GM23338 (cell line): Measurements from ENCODE around the gene PPP2R2B. TPM values are rescaled to one million over a fixed set of nuclear protein-coding genes. Genes with fewer than 3 reads are reported as not detected.

ENCODE experiments used
- ATAC-seq: fragments of 200-7000 bp; cut with Tn5 transposase; 3 replicates; pipeline ENCODE4 v1.9.1; 2020
- DNase-seq: peaks from one replicate; pipeline ENCODE4 v3.0.0-alpha.2; 2015; ENCODE audit warnings: low spot score
- H2AFZ ChIP-seq: fragments of 200-600 bp; sonication (generic); 2 replicates; pipeline ENCODE4 v1.8.0; 2016; ENCODE audit warnings: antibody characterized with exemption, mild to moderate bottlenecking, moderate library complexity
- H3F3A ChIP-seq: fragments of 200-600 bp; sonication (generic); replicated peaks from 2 replicates; pipeline ENCODE4 v1.8.0; 2017; ENCODE audit warnings: antibody characterized with exemption, mixed run types, low read depth
- H3K27ac ChIP-seq: fragments of 200-600 bp; sonication (generic); 2 replicates; pipeline ENCODE4 v1.6.1; 2016; ENCODE audit warnings: low read depth
- H3K27me3 ChIP-seq: fragments of 200-600 bp; sonication (generic); 2 replicates; pipeline ENCODE4 v1.8.0; 2016; ENCODE audit warnings: mild to moderate bottlenecking, mixed run types, moderate library complexity; ENCODE audit not compliant: insufficient read depth
- H3K36me3 ChIP-seq: fragments of 200-600 bp; sonication (generic); 2 replicates; pipeline ENCODE4 v1.8.0; 2016; ENCODE audit warnings: mild to moderate bottlenecking; ENCODE audit not compliant: insufficient read depth
- H3K4me1 ChIP-seq: fragments of 200-600 bp; sonication (generic); 2 replicates; pipeline ENCODE4 v1.8.0; 2016; ENCODE audit warnings: mild to moderate bottlenecking, moderate library complexity; ENCODE audit not compliant: insufficient read depth
- H3K4me2 ChIP-seq: fragments of 200-600 bp; sonication (generic); 2 replicates; pipeline ENCODE4 v1.7.1; 2017; ENCODE audit warnings: mixed run types
- H3K4me3 ChIP-seq: fragments of 200-600 bp; sonication (generic); 2 replicates; pipeline ENCODE4 v1.6.1; 2016; ENCODE audit warnings: mixed run types
- H3K79me2 ChIP-seq: fragments of 200-600 bp; sonication (generic); replicated peaks from 2 replicates; pipeline ENCODE4 v1.8.0; 2017; ENCODE audit warnings: mild to moderate bottlenecking; ENCODE audit not compliant: insufficient read depth
- H3K9me2 ChIP-seq: fragments of 200-600 bp; sonication (generic); 2 replicates; pipeline ENCODE4 v1.8.0; 2017; ENCODE audit not compliant: insufficient read depth
- H4K20me1 ChIP-seq: fragments of 200-600 bp; sonication (generic); replicated peaks from 2 replicates; pipeline ENCODE4 v1.8.0; 2017; ENCODE audit warnings: mild to moderate bottlenecking; ENCODE audit not compliant: insufficient read depth
- H3K27ac Mint-ChIP-seq: 2 replicates; pipeline ENCODE4 v1.8.0; 2020; ENCODE audit warnings: inconsistent platforms, mild to moderate bottlenecking, moderate library complexity, mixed read lengths
- H3K27me3 Mint-ChIP-seq: 3 replicates; pipeline ENCODE4 v1.8.0; 2022; ENCODE audit warnings: low read depth, mild to moderate bottlenecking, moderate library complexity, mixed read lengths, inconsistent platforms; ENCODE audit not compliant: insufficient read depth, poor library complexity
- H3K36me3 Mint-ChIP-seq: 3 replicates; pipeline ENCODE4 v1.8.0; 2021; ENCODE audit warnings: low read depth, mild to moderate bottlenecking, inconsistent platforms, moderate library complexity, mixed read lengths
- H3K4me1 Mint-ChIP-seq: 3 replicates; pipeline ENCODE4 v1.8.0; 2020; ENCODE audit warnings: mild to moderate bottlenecking, inconsistent platforms, mixed read lengths
- H3K4me3 Mint-ChIP-seq: 3 replicates; pipeline ENCODE4 v1.8.0; 2021; ENCODE audit warnings: moderate library complexity, mild to moderate bottlenecking, inconsistent platforms, mixed read lengths
- H3K9me3 Mint-ChIP-seq: 3 replicates; pipeline ENCODE4 v1.8.0; 2020; ENCODE audit warnings: moderate library complexity, mild to moderate bottlenecking, inconsistent platforms, mixed read lengths
- CREB1 ChIP-seq: fragments of 250-450 bp; sonication (Bioruptor Pico); IDR thresholded peaks from 2 replicates; pipeline ENCODE4 v1.5.0; 2020; ENCODE audit warnings: low read depth, mild to moderate bottlenecking, moderate library complexity
- EZH2 ChIP-seq: fragments of 200-600 bp; sonication (generic); IDR thresholded peaks from one replicate; pipeline ENCODE4 v1.8.0; 2017; ENCODE audit warnings: antibody characterized with exemption, mild to moderate bottlenecking, low read depth; ENCODE audit not compliant: unreplicated experiment
- EZH2phosphoT487 ChIP-seq: fragments of 200-600 bp; sonication (generic); IDR thresholded peaks from one replicate; pipeline ENCODE4 v1.8.1; 2018; ENCODE audit warnings: antibody characterized with exemption; ENCODE audit not compliant: unreplicated experiment
- JUNB ChIP-seq: IDR thresholded peaks from one replicate; pipeline ENCODE4 v1.6.1; 2016; ENCODE audit warnings: antibody characterized with exemption; ENCODE audit not compliant: unreplicated experiment
- NANOG ChIP-seq: IDR thresholded peaks from 2 replicates; pipeline ENCODE4 v1.6.1; 2016; ENCODE audit warnings: antibody characterized with exemption, borderline replicate concordance
- POLR2AphosphoS5 ChIP-seq: IDR thresholded peaks from 2 replicates; pipeline ENCODE4 v1.6.1; 2016; ENCODE audit warnings: antibody characterized with exemption, low read depth
- REST ChIP-seq: IDR thresholded peaks from one replicate; pipeline ENCODE4 v1.6.1; 2018; ENCODE audit warnings: antibody characterized with exemption; ENCODE audit not compliant: unreplicated experiment
- STAT1 ChIP-seq: IDR thresholded peaks from one replicate; pipeline ENCODE4 v1.6.1; 2016; ENCODE audit warnings: antibody characterized with exemption; ENCODE audit not compliant: unreplicated experiment
- ZNF114 ChIP-seq: fragments of 250-450 bp; sonication (Bioruptor Pico); IDR thresholded peaks from 2 replicates; pipeline ENCODE4 v1.5.0; 2020; ENCODE audit warnings: mild to moderate bottlenecking, moderate library complexity
- ZNF331 ChIP-seq: fragments of 250-450 bp; sonication (Bioruptor Pico); IDR thresholded peaks from 2 replicates; pipeline ENCODE4 v1.5.0; 2020; ENCODE audit warnings: low read depth, mild to moderate bottlenecking, moderate library complexity
- ZNF462 ChIP-seq: fragments of 250-450 bp; sonication (Bioruptor Pico); IDR thresholded peaks from 2 replicates; pipeline ENCODE4 v1.5.0; 2020; ENCODE audit warnings: mild to moderate bottlenecking, moderate library complexity
- polyA plus RNA-seq: library from polyadenylated mRNA; unstranded; fragments of >200 nt; fragmentation: Nextera tagmentation; extraction: Ambion mirVana; gene quantifications from 2 replicates; pipeline ENCODE4 v1.2.1, GENCODE V29; 2016
- total RNA-seq: library from RNA; depleted of rRNA; stranded (reverse); fragments of >200 nt; shearing (Covaris generic); gene quantifications from 2 replicates; pipeline ENCODE4 v1.2.3, GENCODE V29; 2014
- TF ChIP-seq, protein P1 (sequence below), 2 experiments: fragments of 200-600 bp in 1 of 2; sonication (generic) in 1 of 2; conservative IDR thresholded peaks; 2 replicates each; pipeline versions ENCODE4 v1.5.1 to v1.6.1; 2016 to 2017; ENCODE audit warnings: antibody characterized with exemption in 2 of 2, low read depth in 2 of 2, mild to moderate bottlenecking in 2 of 2, moderate library complexity in 1 of 2
- TF ChIP-seq, protein P2 (sequence below): IDR thresholded peaks from 2 replicates; pipeline ENCODE4 v1.6.1; 2016; ENCODE audit warnings: antibody characterized with exemption

Gene PPP2R2B
- total and polyA plus RNA-seq, 2 experiments from 2014 or later: 21.3 to 33.9 TPM

- Histone ChIP-seq H3K27ac (no peak overlapping the region), H3K4me2 (no peak overlapping the region), H3K36me3 (no peaks in the 10 kb centered on the region), H3K4me1 (no peaks in the 10 kb centered on the region), H3F3A (no peaks in the 10 kb centered on the region), H3K4me3 (no peak overlapping the region), H3K9me2 (no peaks in the 10 kb centered on the region), H2AFZ (no peak overlapping the region), H3K79me2 (no peaks in the 10 kb centered on the region), H3K27me3 (no peaks in the 10 kb centered on the region), H4K20me1 (no peaks in the 10 kb centered on the region)
- ATAC-seq (no peak), DNase-seq (no peak)
- Mint-ChIP-seq H3K4me3 (no peak overlapping the region), H3K4me1 (no peaks in the 10 kb centered on the region; the same call in 2 of the 3 replicates), H3K36me3 (peaks cover 3% of the 10 kb centered on the region; the same call in 2 of the 3 replicates), H3K27me3 (peaks cover 3% of the 10 kb centered on the region), H3K27ac (no peak overlapping the region), H3K9me3 (no peaks in the 10 kb centered on the region)
- TF ChIP-seq, protein P1, sequence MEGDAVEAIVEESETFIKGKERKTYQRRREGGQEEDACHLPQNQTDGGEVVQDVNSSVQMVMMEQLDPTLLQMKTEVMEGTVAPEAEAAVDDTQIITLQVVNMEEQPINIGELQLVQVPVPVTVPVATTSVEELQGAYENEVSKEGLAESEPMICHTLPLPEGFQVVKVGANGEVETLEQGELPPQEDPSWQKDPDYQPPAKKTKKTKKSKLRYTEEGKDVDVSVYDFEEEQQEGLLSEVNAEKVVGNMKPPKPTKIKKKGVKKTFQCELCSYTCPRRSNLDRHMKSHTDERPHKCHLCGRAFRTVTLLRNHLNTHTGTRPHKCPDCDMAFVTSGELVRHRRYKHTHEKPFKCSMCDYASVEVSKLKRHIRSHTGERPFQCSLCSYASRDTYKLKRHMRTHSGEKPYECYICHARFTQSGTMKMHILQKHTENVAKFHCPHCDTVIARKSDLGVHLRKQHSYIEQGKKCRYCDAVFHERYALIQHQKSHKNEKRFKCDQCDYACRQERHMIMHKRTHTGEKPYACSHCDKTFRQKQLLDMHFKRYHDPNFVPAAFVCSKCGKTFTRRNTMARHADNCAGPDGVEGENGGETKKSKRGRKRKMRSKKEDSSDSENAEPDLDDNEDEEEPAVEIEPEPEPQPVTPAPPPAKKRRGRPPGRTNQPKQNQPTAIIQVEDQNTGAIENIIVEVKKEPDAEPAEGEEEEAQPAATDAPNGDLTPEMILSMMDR (conservative IDR thresholded peaks at IDR 0.05; ENCODE audit: low read depth in 2 of 2): no peak
- TF ChIP-seq POLR2AphosphoS5 (no peak), JUNB (no peak), EZH2phosphoT487 (no peak), CREB1 (no peak), ZNF462 (CRISPR knock-in tag) (no peak), STAT1 (no peak), REST (no peak), ZNF114 (CRISPR knock-in tag) (no peak), EZH2 (no peak), NANOG (no peak), ZNF331 (CRISPR knock-in tag) (no peak)
- TF ChIP-seq, protein P2, sequence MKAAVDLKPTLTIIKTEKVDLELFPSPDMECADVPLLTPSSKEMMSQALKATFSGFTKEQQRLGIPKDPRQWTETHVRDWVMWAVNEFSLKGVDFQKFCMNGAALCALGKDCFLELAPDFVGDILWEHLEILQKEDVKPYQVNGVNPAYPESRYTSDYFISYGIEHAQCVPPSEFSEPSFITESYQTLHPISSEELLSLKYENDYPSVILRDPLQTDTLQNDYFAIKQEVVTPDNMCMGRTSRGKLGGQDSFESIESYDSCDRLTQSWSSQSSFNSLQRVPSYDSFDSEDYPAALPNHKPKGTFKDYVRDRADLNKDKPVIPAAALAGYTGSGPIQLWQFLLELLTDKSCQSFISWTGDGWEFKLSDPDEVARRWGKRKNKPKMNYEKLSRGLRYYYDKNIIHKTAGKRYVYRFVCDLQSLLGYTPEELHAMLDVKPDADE: no peak
Observed at GRCh38 chr5:146653560-146653959, 225.0 kb downstream of the PPP2R2B start.
